GM19043 (cell line): ENCODE measurements around the gene SH2B3.
"Not testable (repeated sequence)": the region's sequence is repeated elsewhere in the genome, so short reads cannot be mapped to it uniquely, and the experiment has no call there.

Source experiments
- ATAC-seq: cut with Tn5 transposase; IDR thresholded peaks from one replicate; pipeline ENCODE4 v1.9.1; 2021; ENCODE audit warnings: low read depth; ENCODE audit not compliant: unreplicated experiment

The SH2B3 gene

GRCh38 chr12:111455448-111456320 lies 50.0 kb downstream of the SH2B3 start:
- ATAC-seq: no peak

- no peak for ATAC-seq
These were observed 51.3 kb downstream of the SH2B3 start for GRCh38 chr12:111457071-111457470.

- no peak for ATAC-seq
These were observed 51.9 kb downstream of the SH2B3 start for GRCh38 chr12:111457577-111457976.

GRCh38 chr12:111458546-111459172 lies 52.9 kb downstream of the SH2B3 start:
- no peak for ATAC-seq

- ATAC-seq: not testable (repeated sequence)
These were observed 54.4 kb downstream of the SH2B3 start for GRCh38 chr12:111460111-111460510.

- ATAC-seq: no peak
These were observed 56.6 kb downstream of the SH2B3 start for GRCh38 chr12:111462210-111462769.

GRCh38 chr12:111467092-111467856 lies 61.6 kb downstream of the SH2B3 start:
- ATAC-seq: no peak

- no peak for ATAC-seq
These were observed 62.1 kb downstream of the SH2B3 start for GRCh38 chr12:111467857-111468241.

- ATAC-seq: no peak
These were observed 63.7 kb downstream of the SH2B3 start for GRCh38 chr12:111469401-111469800.

- no peak for ATAC-seq
These were observed 65.5 kb downstream of the SH2B3 start for GRCh38 chr12:111471236-111471635.

- ATAC-seq: no peak
These were observed 76.7 kb downstream of the SH2B3 start for GRCh38 chr12:111482462-111482861.

GRCh38 chr12:111488271-111488670 lies 82.5 kb downstream of the SH2B3 start:
- ATAC-seq: no peak

GRCh38 chr12:111488798-111489197 lies 83.1 kb downstream of the SH2B3 start:
- ATAC-seq: no peak

- not testable (repeated sequence) for ATAC-seq
These were observed 87.3 kb downstream of the SH2B3 start for GRCh38 chr12:111492979-111493378.

GRCh38 chr12:111494676-111495075 lies 89.0 kb downstream of the SH2B3 start:
- ATAC-seq: no peak
